HG03378 (cell line): Measurements from ENCODE around the gene GRB10.

Experiments
- ATAC-seq: cut with Tn5 transposase; IDR thresholded peaks from one replicate; pipeline ENCODE4 v1.9.1; 2021; ENCODE audit warnings: mild to moderate bottlenecking, moderate library complexity; ENCODE audit not compliant: unreplicated experiment

The GRB10 gene

DNA sequence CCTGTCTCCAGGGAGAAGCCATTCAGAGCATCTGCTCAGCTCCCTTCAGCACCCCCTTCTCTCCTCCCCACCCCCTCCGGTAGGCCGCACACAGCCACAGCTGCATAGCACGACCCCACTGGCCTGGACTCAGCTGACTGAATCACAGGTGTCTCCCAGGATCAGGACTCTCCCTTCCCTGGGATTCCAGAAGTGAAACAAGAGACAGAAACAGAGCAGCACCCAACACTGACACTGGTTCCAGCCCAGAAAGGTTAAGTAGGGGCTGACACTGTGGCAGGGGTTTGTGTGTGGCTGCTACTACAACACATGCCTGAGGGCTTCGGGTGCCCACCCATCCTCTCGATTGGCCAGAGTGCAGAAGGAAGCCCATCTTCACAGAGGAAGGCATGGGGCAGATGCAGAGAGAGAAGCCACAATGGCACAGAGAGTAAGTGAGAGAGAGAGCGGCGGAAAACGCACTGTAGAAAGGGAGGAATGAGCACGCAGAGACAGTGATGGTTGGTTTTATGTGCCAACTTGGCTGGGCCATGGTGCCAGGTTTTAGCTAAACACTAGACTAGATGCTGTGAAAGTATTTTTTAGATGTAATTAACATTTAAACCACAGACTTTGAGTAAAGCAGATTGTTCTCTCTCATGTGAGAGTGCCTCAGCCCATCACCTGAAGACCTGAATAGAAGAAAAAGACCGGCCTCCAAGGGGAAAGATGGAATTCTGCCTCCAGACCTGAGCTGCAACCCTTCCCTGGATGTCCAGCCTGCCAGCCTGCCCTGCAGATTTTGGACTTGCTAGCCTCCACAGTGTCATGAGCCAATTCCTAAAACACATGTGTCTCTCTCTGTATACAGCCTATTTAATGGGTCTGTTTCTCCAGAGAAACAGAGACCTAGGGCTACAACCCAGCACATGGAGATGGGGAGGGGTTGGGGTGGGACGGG is 107.5 kb downstream of the GRB10 start:
- no peak for ATAC-seq

DNA sequence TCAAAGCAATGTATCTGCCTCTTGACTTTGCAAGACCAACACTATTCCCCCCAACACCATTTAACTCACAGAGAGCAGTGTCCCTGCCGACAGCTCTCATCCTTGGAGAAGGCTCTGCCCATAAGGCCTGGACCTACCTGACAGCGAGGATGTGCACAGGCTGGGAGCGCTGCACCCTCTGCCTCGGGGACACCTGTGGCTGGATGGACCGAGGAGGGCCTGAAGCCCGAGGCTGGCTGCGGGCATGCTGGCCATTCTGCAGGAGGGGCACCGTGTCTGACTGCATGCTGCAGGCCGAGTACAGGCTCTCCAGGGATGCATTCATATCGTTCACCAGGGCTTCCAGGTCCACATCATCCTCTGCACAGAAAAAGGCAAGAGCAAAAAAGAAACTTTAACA is 108.4 kb downstream of the GRB10 start:
- ATAC-seq: no peak

DNA sequence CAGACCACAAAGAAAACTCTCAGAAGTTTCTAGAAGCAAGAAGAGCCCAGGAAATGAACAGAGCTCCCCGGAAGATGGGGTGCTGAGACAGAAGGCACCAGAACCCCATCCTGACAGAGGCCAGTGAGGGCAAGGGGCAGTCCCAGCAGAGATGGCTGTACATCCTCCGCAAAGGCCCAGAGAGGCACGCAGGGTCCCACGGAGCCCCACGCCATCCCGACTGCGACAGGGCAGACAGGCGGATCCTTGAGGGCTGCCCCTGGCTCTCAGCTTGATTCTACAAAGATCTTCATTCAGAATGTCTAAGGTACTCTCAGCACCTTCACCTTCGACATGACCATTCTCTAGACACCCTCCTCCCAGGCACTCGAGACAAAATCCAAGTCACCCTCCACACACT is 109.6 kb downstream of the GRB10 start:
- ATAC-seq: no peak

DNA sequence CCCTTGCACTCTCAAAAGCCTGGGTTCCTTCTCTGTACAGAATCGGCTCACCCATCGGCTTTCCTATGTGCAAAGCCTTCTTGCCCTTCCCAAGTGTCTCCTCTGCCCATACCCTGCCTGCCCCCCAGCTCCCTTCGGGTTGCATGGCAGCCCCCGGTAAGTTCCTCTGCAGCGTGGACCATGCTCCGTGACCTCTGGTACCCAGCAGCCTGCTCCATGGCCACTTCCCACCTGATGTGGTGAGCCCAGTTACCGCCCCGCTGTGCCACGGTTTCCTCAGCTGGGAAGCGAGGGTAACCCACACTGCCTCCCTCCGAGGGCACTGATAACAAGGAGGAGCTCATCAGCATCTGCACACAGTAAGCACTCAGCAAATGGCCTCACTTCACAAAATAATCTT is 110.7 kb downstream of the GRB10 start:
- no peak for ATAC-seq

DNA sequence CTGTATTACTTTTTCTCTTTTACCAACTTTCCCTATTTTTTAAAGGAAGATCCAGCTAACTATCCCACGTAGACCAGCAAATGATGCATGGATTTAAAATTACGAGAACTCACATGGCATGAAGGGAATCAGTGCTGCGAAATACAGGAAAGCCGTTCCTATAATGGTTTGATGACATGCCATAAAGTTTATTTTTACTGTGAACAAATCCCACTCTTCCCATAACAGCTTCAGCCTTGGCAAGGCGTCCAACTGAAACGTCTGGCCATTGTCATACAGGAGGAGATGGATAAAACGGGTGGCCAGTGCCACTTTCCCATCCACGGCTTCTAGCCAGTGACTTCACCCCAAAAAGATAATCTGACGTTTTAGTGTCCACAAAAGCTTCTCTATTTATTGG is 111.3 kb downstream of the GRB10 start:
- no peak for ATAC-seq

DNA sequence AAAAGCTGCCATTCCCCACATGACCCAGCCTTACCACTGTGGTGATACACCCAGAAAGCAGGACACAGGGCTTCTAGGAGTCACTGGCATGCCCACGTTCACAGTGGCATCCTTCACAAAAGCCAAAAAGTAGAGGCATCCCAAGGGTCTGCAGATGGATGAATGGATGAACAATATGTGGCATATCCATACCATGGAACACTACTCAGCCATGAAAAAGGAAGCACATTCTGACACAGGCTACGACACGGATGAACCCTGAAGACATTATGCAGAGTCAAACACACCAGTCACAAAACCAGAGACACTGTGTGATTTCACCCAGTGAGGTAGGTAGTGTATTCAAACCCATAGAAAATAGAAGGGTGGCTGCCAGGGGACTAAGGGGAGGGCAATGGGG is 112.8 kb downstream of the GRB10 start:
- no peak for ATAC-seq

DNA sequence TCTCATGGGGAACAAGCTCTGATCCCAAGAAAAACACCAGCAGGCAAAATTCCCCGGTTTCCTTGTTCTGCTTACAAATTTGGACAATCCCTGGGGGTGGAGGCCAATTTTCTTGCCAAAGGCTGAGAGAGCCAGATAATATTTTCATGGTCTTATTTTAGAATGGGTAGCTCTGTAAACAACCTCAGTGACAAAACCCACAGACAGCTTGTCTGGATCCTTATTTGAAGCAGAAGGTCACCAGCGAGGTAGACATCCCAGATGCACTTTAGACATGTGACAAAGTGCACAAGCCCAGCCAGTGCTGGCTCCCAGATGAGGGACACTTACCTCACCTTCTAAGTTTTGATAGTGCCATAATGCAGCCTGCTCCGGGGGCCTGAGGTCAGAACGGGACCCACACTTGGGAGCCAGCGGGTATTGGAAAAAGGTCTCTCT is 114.9 kb downstream of the GRB10 start:
- ATAC-seq: no peak

DNA sequence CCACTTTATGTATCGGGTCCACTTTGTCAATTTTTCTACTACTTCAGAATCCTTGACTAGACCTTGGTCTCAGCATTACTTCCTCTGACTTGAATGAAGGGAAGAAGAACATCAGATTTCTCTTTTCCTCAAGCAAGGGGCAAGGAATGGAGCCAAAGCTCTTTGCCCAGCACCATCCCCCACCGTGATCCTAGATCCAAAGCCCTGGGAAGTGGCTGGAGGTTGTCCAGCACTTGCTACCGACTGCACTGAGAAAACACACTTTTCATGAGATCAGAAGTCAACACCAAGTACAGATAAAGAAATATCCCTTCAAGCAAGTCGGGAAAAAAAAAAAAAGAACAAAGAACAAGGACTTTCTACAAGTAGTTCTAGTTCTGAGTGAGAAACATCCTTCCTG is 115.4 kb downstream of the GRB10 start:
- ATAC-seq: no peak

DNA sequence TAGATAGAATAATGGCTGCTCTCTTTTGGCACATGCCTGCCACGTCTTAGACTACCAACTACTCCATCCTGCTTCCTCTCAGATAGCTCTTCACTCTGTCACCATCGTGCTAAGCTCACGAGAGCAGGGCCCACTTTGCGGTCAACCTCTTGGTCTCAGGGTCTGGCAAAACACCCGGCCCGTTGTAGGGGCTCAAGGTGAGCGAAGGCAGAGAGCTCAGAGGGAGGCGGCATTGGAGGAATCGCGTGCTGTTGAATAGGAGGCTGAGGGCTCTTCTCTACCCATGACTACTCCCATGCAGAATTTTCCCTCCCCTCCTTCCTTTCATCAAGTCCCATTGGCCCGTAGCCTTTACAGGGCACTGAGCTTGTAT is 116.6 kb downstream of the GRB10 start:
- no peak for ATAC-seq

DNA sequence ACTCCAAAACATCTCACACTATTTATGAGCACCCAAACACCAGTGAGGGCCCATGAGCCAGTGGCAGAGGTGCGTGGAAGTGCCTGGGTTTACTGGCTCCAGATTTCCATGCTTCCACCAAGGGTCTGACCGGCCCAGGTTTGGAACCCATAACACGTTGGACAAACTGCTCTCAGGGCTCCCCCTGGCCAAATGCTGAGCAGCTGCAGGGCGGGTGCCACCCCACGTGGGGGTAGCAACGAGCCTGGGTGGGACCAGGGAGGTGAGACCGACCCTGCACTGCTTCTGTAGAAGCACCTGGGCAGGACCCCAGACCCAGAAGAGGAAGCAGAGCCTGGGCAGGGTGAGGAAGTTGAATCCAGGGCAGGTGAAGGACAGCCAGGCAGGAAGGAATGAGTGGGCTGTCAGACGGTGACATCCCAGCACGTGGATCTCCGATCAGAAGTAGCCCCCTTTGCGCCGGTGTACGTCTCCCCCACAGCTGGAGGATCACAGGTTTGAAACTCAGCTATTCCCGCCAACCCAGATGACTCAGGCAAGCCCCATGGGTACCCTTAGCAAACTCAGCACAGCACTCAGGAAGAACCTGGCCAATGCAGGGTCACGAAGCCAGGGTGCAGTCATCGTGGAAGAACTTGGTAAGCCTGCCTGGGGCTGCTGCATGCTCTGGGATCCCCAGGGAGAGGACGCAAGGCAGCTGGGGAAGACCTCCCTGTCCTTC is 117.1 kb downstream of the GRB10 start:
- no peak for ATAC-seq

DNA sequence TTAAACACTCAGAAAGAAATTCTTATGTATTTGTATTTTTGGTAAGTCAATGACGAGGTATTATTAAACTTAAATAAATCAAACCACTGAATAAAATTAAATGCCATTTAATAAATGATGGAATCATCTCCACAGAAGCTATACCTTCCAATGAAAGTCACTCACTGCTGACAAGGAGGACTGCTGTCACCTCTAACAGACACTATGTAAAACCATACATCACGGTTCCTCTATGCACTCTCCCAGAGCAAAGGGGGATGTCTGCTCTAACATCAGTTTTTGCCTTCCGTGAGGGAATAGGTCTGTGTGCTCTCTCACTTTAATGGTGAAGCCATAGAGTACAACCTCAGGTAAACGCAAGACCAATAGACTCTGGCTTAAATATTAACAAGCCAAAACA is 117.8 kb downstream of the GRB10 start:
- ATAC-seq: peak; percentile 19

DNA sequence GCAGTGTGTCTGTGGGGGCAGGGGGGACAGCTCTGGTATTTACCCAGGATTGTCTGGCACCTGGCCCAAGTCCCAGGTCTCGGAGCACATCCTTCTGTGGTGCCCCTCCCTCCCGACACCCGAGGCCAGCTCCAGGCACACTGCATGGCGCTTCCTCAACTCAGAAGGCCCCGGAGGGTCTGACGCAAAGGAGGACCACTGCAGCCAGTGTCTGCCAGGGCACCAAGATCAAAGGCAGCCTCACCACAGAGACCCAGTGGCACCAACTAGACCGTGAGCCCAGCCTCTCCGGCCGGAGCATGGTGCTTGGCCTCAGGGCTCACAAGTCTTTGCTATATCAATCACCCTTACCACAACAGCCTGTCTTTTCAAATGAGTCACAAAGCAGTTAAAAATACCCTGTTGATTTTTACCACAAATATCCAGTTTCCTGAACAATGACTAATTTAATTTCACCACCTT is 118.2 kb downstream of the GRB10 start:
- ATAC-seq: peak; percentile 74

DNA sequence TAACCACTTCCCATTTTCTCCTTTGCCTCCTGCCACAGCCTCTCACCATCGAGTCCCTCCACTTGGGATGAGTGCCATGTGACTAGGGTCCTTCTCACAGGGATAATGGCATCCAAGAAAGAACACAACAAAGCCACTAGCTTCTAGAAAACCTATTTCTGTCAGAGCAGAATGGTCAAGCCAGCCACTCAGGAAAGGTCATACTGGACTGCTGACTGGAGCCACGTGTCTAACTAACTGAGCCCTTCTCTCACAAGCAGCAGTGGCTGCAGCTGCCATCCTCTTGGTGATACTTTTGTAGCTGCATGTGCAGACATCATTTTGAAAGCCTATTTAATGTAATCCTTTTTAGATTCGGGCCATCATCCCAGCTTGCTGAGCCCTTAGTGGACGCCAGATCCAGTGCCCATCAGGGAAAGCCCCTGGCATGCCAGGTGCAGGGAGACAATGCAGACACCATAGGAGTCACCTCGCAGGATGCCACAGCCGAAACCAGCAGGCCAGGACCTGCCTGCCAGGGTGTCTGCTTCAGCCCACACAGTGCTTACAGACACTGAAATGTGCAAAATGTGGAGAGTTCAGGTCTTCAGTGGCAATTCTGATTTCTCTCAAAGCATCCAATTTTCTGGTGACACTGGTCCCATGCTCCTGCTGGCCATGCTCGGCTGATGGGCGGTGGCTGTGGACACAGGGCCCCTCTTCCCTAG is 119.1 kb downstream of the GRB10 start:
- no peak for ATAC-seq

DNA sequence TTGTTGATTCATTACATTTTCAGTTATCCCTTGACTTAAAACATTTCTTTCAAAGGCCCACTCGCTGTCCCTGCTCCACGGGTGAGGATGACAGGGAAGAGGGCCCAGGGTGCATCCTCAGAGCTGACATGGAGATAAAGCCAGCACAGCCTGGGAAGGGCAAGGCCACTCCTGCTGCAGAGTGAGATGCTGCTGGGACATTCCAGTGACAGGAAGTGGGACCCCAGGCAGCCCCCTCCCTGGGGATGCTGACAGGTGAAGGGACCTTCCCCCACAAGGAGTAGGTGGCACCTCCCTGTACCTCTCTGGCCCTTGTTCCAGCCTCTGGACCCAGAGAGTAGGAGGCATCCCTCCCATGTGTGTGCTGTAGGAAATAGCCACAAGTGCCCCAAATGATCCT is 119.7 kb downstream of the GRB10 start:
- no peak for ATAC-seq

DNA sequence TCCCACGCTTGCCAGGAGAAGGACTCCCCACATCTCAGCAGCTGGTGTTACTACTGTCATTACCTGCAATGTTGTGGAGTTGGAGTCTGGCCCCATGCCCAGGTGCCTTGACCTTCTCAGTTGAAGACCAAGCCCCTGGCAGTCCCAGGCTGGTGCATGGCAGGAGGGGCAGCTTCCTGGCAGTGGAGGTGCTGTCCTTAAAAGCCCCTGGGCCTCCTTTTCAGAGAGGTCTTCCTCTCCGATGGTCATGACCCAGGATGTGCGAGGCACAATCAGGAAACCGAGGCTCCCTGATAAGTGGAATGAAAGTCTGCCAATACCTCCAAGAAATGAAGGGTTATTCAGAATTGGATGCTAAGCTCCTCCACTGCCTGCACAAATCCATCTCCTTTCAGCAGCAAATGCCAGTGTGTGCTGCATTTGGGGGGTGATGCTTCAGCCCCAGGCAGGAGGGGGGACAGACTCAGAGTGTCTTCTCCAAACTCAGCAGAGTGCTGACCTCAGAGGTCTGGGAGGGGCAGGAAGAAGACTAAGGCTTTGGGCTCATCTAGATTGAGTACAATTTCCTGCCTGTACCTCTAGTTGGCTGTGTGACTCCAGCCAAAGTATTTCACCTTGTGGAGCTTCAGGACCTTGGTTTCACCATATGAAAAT is 120.5 kb downstream of the GRB10 start:
- no peak for ATAC-seq

DNA sequence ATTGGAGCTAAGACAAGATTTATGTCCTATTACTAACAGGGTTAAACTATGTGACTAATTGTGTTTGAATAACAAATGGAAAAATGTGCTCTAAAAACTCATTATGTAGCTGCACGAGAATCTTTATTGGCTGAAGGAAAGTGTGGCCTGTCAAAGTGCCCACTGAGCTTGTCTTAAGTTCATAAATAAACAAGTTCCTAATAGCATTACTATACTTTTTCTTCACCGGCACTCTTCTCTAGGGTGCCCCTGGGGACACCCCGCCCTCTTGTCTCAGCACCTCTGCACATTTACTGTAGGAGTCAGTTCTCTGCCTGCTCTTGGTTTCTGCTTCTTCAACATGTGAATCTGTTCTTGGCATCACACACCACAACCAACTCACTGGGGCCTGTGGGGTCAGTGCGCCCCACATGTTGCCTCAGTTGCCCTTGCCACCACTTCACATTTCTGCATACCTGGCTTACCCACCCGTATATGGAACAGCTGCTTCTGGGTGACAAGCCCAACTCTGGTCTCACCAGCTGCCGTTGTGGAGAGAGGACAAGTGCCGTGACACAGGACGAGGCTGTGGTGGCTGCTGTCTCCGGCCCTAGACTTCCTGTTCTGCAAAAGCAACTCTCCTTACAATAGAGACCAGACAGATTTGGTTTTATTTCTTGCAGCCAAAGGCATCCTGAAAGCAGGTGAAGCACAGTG is 121.2 kb downstream of the GRB10 start:
- peak; percentile 46 for ATAC-seq

DNA sequence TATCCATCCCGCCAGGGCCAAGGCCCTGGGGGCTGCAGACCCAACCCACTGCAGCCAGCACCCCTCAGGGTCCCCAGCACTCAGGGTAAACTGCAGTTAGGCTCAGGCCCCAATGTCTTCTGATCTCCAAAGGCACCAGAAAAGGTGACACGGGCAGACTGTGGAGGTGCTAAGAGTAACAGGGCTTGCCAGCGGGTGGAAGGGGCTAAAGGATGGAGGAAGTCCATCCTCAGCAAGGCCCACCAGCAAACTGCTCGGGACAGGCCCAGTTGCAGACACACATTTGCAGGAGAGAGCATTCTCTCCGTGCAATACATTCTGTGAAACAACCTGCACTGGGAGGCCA is 121.9 kb downstream of the GRB10 start:
- no peak for ATAC-seq

DNA sequence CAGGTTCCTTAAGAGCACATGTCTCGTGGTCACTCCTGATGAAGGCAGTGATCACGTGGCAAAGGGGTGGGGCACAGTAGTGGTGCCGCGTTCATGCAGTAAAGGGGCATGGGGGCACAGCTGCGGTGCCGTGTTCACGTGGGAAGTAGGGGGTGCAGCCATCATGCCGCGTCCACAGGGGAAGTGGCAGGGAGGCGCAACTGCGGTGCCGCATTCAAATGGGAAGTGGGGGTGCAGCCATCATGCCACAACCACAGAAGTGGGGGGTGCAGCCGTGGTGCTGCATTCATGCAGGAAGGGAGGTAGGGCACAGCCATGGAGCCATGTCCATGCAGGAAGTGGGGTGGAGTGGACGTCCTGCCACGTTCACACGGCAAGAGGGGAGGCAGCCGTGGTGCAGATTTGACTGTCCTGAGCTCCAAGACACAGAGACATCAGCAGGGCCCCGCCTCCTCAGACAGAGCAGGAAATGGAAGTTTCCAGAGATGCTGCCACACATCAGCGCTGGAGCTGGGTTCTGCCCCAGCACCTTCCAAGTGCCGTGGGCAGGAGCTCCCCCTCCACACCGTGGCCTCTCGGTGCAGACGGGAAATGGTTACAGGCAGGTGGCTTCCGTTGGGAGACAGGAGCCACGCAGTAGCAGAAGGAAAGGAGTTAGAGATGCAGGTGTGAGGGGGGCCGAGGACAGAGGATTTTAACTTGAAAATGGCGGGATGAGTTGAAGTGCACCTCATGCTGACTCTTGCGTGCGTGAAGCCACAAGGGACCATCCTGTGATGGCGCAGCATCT is 122.5 kb downstream of the GRB10 start:
- no peak for ATAC-seq

DNA sequence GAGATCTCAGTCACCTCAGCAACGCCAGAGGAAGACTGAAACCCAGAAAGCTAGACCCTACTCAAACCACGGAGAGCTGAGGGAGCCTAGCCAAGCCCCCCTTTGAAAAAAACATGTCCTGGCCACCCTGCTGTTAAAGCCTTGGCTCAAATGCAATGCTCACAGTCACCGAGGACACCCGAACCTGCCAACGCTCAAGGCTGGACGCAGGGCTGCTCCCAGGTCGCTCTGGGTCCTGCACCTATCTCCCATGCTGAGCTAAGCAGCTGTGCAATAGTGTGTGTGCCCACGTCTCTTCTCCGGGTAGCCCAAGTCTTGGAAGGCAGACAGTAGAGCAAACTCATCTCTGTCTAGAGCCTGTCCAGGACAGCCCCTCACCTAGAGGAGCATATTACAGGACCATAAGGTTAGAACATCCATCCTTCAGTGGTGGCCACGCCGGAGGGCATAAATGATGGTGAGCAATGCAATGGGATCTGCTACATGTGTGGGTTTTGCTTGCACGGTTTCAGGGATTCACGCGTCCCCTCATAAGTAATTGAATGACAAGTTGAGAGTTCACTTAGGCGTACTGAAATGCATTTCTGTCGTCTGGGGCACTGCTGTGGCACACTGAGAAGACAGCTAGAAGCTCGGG is 123.2 kb downstream of the GRB10 start:
- no peak for ATAC-seq
